Osteoblast (primary cell): Measurements from ENCODE around the gene CBFA2T3. TPM values are rescaled to one million over a fixed set of nuclear protein-coding genes. Genes with fewer than 3 reads are reported as not detected.

ENCODE experiments used
- DNase-seq: peaks from one replicate; pipeline ENCODE4 v3.0.0; 2011; ENCODE audit warnings: low spot score, mixed read lengths; ENCODE audit not compliant: insufficient read length; ENCODE audit errors: missing footprints
- H2AFZ ChIP-seq: 2 replicates; pipeline ENCODE4 v1.6.0; 2011; ENCODE audit warnings: mild to moderate bottlenecking, low read length
- H3K27ac ChIP-seq: 2 replicates; pipeline ENCODE4 v1.5.1; 2011; ENCODE audit warnings: mild to moderate bottlenecking, low read depth, low read length, moderate library complexity
- H3K27me3 ChIP-seq: 2 replicates; pipeline ENCODE4 v1.6.0; 2012; ENCODE audit warnings: mild to moderate bottlenecking, control low read depth, inconsistent platforms, low read length, moderate library complexity; ENCODE audit not compliant: insufficient read depth
- H3K36me3 ChIP-seq: 2 replicates; pipeline ENCODE4 v1.5.1; 2011; ENCODE audit warnings: mild to moderate bottlenecking, low read length, control low read depth, moderate library complexity; ENCODE audit not compliant: insufficient read depth
- H3K4me1 ChIP-seq: 2 replicates; pipeline ENCODE4 v1.5.1; 2011; ENCODE audit warnings: mild to moderate bottlenecking, low read length, control low read depth, moderate library complexity; ENCODE audit not compliant: insufficient read depth
- H3K4me2 ChIP-seq: 2 replicates; pipeline ENCODE4 v1.6.0; 2011; ENCODE audit warnings: mild to moderate bottlenecking, low read length; ENCODE audit not compliant: insufficient read depth
- H3K4me3 ChIP-seq: fragments of 200-600 bp; sonication (generic); 3 replicates; pipeline ENCODE4 v1.5.1; 2012; ENCODE audit warnings: mild to moderate bottlenecking, low read length, inconsistent platforms; ENCODE audit not compliant: insufficient read depth
- H3K79me2 ChIP-seq: 2 replicates; pipeline ENCODE4 v1.6.0; 2012; ENCODE audit warnings: mild to moderate bottlenecking, low read length, control low read depth, inconsistent platforms; ENCODE audit not compliant: insufficient read depth
- H3K9me3 ChIP-seq: 2 replicates; pipeline ENCODE4 v1.5.1; 2011; ENCODE audit warnings: low read depth, low read length, control low read depth
- H4K20me1 ChIP-seq: 2 replicates; pipeline ENCODE4 v1.6.0; 2012; ENCODE audit warnings: mild to moderate bottlenecking, low read length, control low read depth; ENCODE audit not compliant: insufficient read depth
- CTCF ChIP-seq: IDR thresholded peaks from 2 replicates; pipeline ENCODE4 v1.5.1; 2011; ENCODE audit warnings: mild to moderate bottlenecking, low read depth, low read length, moderate library complexity; ENCODE audit errors: extremely low read depth
- total RNA-seq: library from RNA; depleted of rRNA; stranded (reverse); fragments of >200 nt; gene quantifications from 2 replicates; pipeline ENCODE4 v1.2.3, GENCODE V29; 2012

The CBFA2T3 gene
- total RNA-seq, 1 donor = not detected

- peaks cover 29% of the 10 kb centered on the region for H3K27me3 ChIP-seq
- DNase-seq = no peak
- H3K79me2 ChIP-seq = no peaks in the 10 kb centered on the region
- H3K4me3 ChIP-seq = no peak overlapping the region
- no peaks in the 10 kb centered on the region for H3K9me3 ChIP-seq
- H3K4me2 ChIP-seq = no peak overlapping the region
- H4K20me1 ChIP-seq = no peaks in the 10 kb centered on the region
- TF ChIP-seq CTCF = no peak
- no peak overlapping the region for H3K27ac ChIP-seq
- no peak overlapping the region for H2AFZ ChIP-seq
- H3K4me1 ChIP-seq = no peaks in the 10 kb centered on the region
- no peaks in the 10 kb centered on the region for H3K36me3 ChIP-seq
Observed at GRCh38 chr16:88874938-88875599, 101.9 kb downstream of the CBFA2T3 start.

- Histone ChIP-seq H3K27me3 (peaks cover 32% of the 10 kb centered on the region), H3K36me3 (no peaks in the 10 kb centered on the region), H3K27ac (no peak overlapping the region), H3K4me1 (no peaks in the 10 kb centered on the region), H2AFZ (no peak overlapping the region), H3K9me3 (no peaks in the 10 kb centered on the region), H3K4me3 (no peak overlapping the region), H4K20me1 (no peaks in the 10 kb centered on the region), H3K4me2 (no peak overlapping the region), H3K79me2 (no peaks in the 10 kb centered on the region)
- DNase-seq = no peak
- TF ChIP-seq CTCF = no peak
Observed at GRCh38 chr16:88872650-88873331, 104.2 kb downstream of the CBFA2T3 start.

GRCh38 chr16:88871730-88872416, 105.1 kb downstream of the CBFA2T3 start:
- no peaks in the 10 kb centered on the region for H3K79me2 ChIP-seq
- no peaks in the 10 kb centered on the region for H3K4me1 ChIP-seq
- DNase-seq = no peak
- H3K36me3 ChIP-seq = no peaks in the 10 kb centered on the region
- H3K27ac ChIP-seq = no peak overlapping the region
- H4K20me1 ChIP-seq = no peaks in the 10 kb centered on the region
- no peak overlapping the region for H3K4me3 ChIP-seq
- no peak overlapping the region for H2AFZ ChIP-seq
- H3K27me3 ChIP-seq = peaks cover 33% of the 10 kb centered on the region
- H3K9me3 ChIP-seq = no peaks in the 10 kb centered on the region
- no peak overlapping the region for H3K4me2 ChIP-seq
- TF ChIP-seq CTCF = no peak

GRCh38 chr16:88871349-88871702, 105.7 kb downstream of the CBFA2T3 start:
- no peak overlapping the region for H2AFZ ChIP-seq
- no peak overlapping the region for H3K4me3 ChIP-seq
- no peaks in the 10 kb centered on the region for H3K9me3 ChIP-seq
- no peak overlapping the region for H3K27ac ChIP-seq
- no peaks in the 10 kb centered on the region for H3K4me1 ChIP-seq
- TF ChIP-seq CTCF = no peak
- no peaks in the 10 kb centered on the region for H3K79me2 ChIP-seq
- no peaks in the 10 kb centered on the region for H4K20me1 ChIP-seq
- peaks cover 35% of the 10 kb centered on the region for H3K27me3 ChIP-seq
- no peak for DNase-seq
- H3K4me2 ChIP-seq = peak overlapping the region; percentile 43
- H3K36me3 ChIP-seq = no peaks in the 10 kb centered on the region
